GM23248 (cell line): Measurements from ENCODE around the gene MEF2B. TPM values are rescaled to one million over a fixed set of nuclear protein-coding genes. Genes with fewer than 3 reads are reported as not detected.
"Not testable (repeated sequence)": the region's sequence is repeated elsewhere in the genome, so short reads cannot be mapped to it uniquely, and the experiment has no call there.

ENCODE experiments used
- DNase-seq: peaks from one replicate; pipeline ENCODE4 v3.0.0-alpha.2; 2015
- H2AFZ ChIP-seq: fragments of 200-600 bp; sonication (generic); 2 replicates; pipeline ENCODE4 v1.6.1; 2016; ENCODE audit warnings: antibody characterized with exemption
- H3F3A ChIP-seq: fragments of 200-600 bp; sonication (generic); 2 replicates; pipeline ENCODE4 v1.6.1; 2016; ENCODE audit warnings: mild to moderate bottlenecking, antibody characterized with exemption, mixed run types; ENCODE audit not compliant: insufficient read depth
- H3K27ac ChIP-seq: fragments of 200-600 bp; sonication (generic); 2 replicates; pipeline ENCODE4 v1.5.1; 2016; ENCODE audit warnings: mild to moderate bottlenecking
- H3K27me3 ChIP-seq: fragments of 200-600 bp; sonication (generic); replicated peaks from 2 replicates; pipeline ENCODE4 v1.6.1; 2016; ENCODE audit warnings: mild to moderate bottlenecking; ENCODE audit not compliant: insufficient read depth
- H3K36me3 ChIP-seq: fragments of 200-600 bp; sonication (generic); 2 replicates; pipeline ENCODE4 v1.6.1; 2016; ENCODE audit warnings: low read depth, mild to moderate bottlenecking
- H3K4me1 ChIP-seq: fragments of 200-600 bp; sonication (generic); 2 replicates; pipeline ENCODE4 v1.6.1; 2016; ENCODE audit warnings: mild to moderate bottlenecking; ENCODE audit not compliant: insufficient read depth
- H3K4me2 ChIP-seq: fragments of 200-600 bp; sonication (generic); one replicate; pipeline ENCODE4 v1.6.1; 2016; ENCODE audit warnings: mild to moderate bottlenecking; ENCODE audit not compliant: unreplicated experiment
- H3K4me3 ChIP-seq: fragments of 200-600 bp; sonication (generic); 2 replicates; pipeline ENCODE4 v1.5.1; 2016; ENCODE audit warnings: mild to moderate bottlenecking
- H3K79me2 ChIP-seq: fragments of 200-600 bp; sonication (generic); 2 replicates; pipeline ENCODE4 v1.6.1; 2016; ENCODE audit warnings: mild to moderate bottlenecking; ENCODE audit not compliant: insufficient read depth
- H3K9ac ChIP-seq: fragments of 200-600 bp; sonication (generic); 2 replicates; pipeline ENCODE4 v1.6.1; 2016; ENCODE audit warnings: mild to moderate bottlenecking
- H3K9me2 ChIP-seq: fragments of 200-600 bp; sonication (generic); 2 replicates; pipeline ENCODE4 v1.6.1; 2016; ENCODE audit warnings: mixed run types, mild to moderate bottlenecking, moderate library complexity; ENCODE audit not compliant: insufficient read depth
- H3K9me3 ChIP-seq: fragments of 200-600 bp; sonication (generic); one replicate; pipeline ENCODE4 v1.6.1; 2017; ENCODE audit warnings: low read depth
- H4K20me1 ChIP-seq: fragments of 200-600 bp; sonication (generic); 2 replicates; pipeline ENCODE4 v1.6.0; 2016; ENCODE audit not compliant: insufficient read depth
- EZH2 ChIP-seq: fragments of 200-600 bp; sonication (generic); IDR thresholded peaks from 2 replicates; pipeline ENCODE4 v1.6.1; 2018; ENCODE audit warnings: antibody characterized with exemption, mild to moderate bottlenecking; ENCODE audit not compliant: insufficient read depth, poor library complexity, severe bottlenecking
- EZH2phosphoT487 ChIP-seq: fragments of 200-600 bp; sonication (generic); IDR thresholded peaks from 2 replicates; pipeline ENCODE4 v1.6.1; 2018; ENCODE audit warnings: antibody characterized with exemption, moderate library complexity, mild to moderate bottlenecking, low read depth; ENCODE audit not compliant: insufficient read depth
- WGBS, 2 experiments: methylation state at CpG; one replicate each; pipeline ENCODE4 v1.1.6; 2015 to 2017; ENCODE audit warnings: low lambda C conversion rate in 2 of 2, low coverage in 1 of 2; ENCODE audit errors: missing lambda C conversion rate in 2 of 2; 5-methylcytosine and 5-hydroxymethylcytosine counted together
- in situ Hi-C: fragments of 300-500 bp; cut with MboI; formaldehyde crosslinking; loops from 2 replicates; pipeline ENCODE4 v1.15.0; 2020
- polyA plus RNA-seq: library from polyadenylated mRNA; unstranded; fragments of >200 nt; fragmentation: Nextera tagmentation; extraction: Ambion mirVana; gene quantifications from 2 replicates; pipeline ENCODE4 v1.2.1, GENCODE V29; 2016
- total RNA-seq: library from RNA; depleted of rRNA; stranded (reverse); fragments of >200 nt; shearing (Covaris generic); gene quantifications from 2 replicates; pipeline ENCODE4 v1.2.3, GENCODE V29; 2014

The MEF2B gene
- total and polyA plus RNA-seq, 2 experiments from 2014 or later, result 0.20 to 0.22 TPM

GRCh38 chr19:19179548-19180441, 9.7 kb upstream of the MEF2B start:
- in situ Hi-C loops, result no loop called here
- H3K36me3 ChIP-seq, result peaks cover 4% of the 10 kb centered on the region; the same call in 1 of the 2 replicates
- no peaks in the 10 kb centered on the region for H3K4me1 ChIP-seq
- H3K27me3 ChIP-seq, result no peaks in the 10 kb centered on the region
- H3K9ac ChIP-seq, result no peak overlapping the region
- DNase-seq, result no peak
- no peak overlapping the region for H3K4me3 ChIP-seq
- H3K9me3 ChIP-seq, result no peaks in the 10 kb centered on the region
- H2AFZ ChIP-seq, result no peak overlapping the region
- H4K20me1 ChIP-seq, result no peaks in the 10 kb centered on the region
- TF ChIP-seq EZH2phosphoT487 (no peak), EZH2 (no peak)
- no peak overlapping the region for H3K27ac ChIP-seq
- no peaks in the 10 kb centered on the region for H3F3A ChIP-seq
- no peaks in the 10 kb centered on the region for H3K79me2 ChIP-seq
- WGBS, 2 experiments, result 86 to 87% methylated on average over 17 of the region's 17 CpGs
- H3K9me2 ChIP-seq, result no peaks in the 10 kb centered on the region
- H3K4me2 ChIP-seq, result no peak overlapping the region

- H2AFZ ChIP-seq, result no peak overlapping the region
- peak; percentile 20 for DNase-seq
- WGBS, 2 experiments, result 71 to 74% methylated on average over 8 of the region's 8 CpGs
- TF ChIP-seq EZH2phosphoT487 (no peak), EZH2 (no peak)
- peaks cover 4% of the 10 kb centered on the region; the same call in 1 of the 2 replicates for H3K36me3 ChIP-seq
- H3K9me2 ChIP-seq, result no peaks in the 10 kb centered on the region
- no peak overlapping the region for H3K4me3 ChIP-seq
- H4K20me1 ChIP-seq, result no peaks in the 10 kb centered on the region
- in situ Hi-C loops, result no loop called here
- no peaks in the 10 kb centered on the region for H3K9me3 ChIP-seq
- H3K27me3 ChIP-seq, result no peaks in the 10 kb centered on the region
- H3K27ac ChIP-seq, result no peak overlapping the region
- no peak overlapping the region for H3K4me2 ChIP-seq
- H3K79me2 ChIP-seq, result no peaks in the 10 kb centered on the region
- H3K4me1 ChIP-seq, result no peaks in the 10 kb centered on the region
- H3F3A ChIP-seq, result no peaks in the 10 kb centered on the region
- H3K9ac ChIP-seq, result no peak overlapping the region
These were observed 6.9 kb upstream of the MEF2B start for GRCh38 chr19:19176950-19177349.

- H3F3A ChIP-seq, H3K27ac ChIP-seq, DNase-seq, H3K4me1 ChIP-seq, H3K36me3 ChIP-seq, H3K9me3 ChIP-seq, H4K20me1 ChIP-seq, H3K79me2 ChIP-seq, H3K27me3 ChIP-seq, H2AFZ ChIP-seq, H3K4me2 ChIP-seq, in situ Hi-C loops, H3K9me2 ChIP-seq, H3K4me3 ChIP-seq, H3K9ac ChIP-seq: not testable (repeated sequence)
- WGBS, 2 experiments, result 75 to 78% methylated on average over 5 of the region's 5 CpGs
These were observed 3.2 kb upstream of the MEF2B start for GRCh38 chr19:19173243-19173642.

- H3F3A ChIP-seq, result no peaks in the 10 kb centered on the region
- TF ChIP-seq EZH2phosphoT487, result no peak
- TF ChIP-seq EZH2, result no peak
- H3K36me3 ChIP-seq, result no peaks in the 10 kb centered on the region
- H3K27me3 ChIP-seq, result no peaks in the 10 kb centered on the region
- H3K79me2 ChIP-seq, result no peaks in the 10 kb centered on the region
- no peaks in the 10 kb centered on the region for H3K9me3 ChIP-seq
- peak; percentile 37 for DNase-seq
- H3K4me2 ChIP-seq, result no peak overlapping the region
- H3K27ac ChIP-seq, result no peak overlapping the region
- H3K4me1 ChIP-seq, result no peaks in the 10 kb centered on the region
- in situ Hi-C loops, result no loop called here
- 0 out of 2 replicates have a peak overlapping the region, but pooled peaks have one; percentile 21 for H3K9ac ChIP-seq
- no peaks in the 10 kb centered on the region for H3K9me2 ChIP-seq
- no peaks in the 10 kb centered on the region for H4K20me1 ChIP-seq
- WGBS, 2 experiments, result 73% methylated on average over 7 to 8 of the region's 8 CpGs
- H3K4me3 ChIP-seq, result no peak overlapping the region
- H2AFZ ChIP-seq, result no peak overlapping the region
These were observed 1.9 kb upstream of the MEF2B start for GRCh38 chr19:19171821-19172532.
